ENCODE results near the gene DCBLD1.

GRCh38 chr6:117508450-117508971, 26.0 kb downstream of the DCBLD1 start:
- TF ChIP-seq NFYB (CRISPR knock-in tag; conservative IDR thresholded peaks at IDR 0.05; ENCODE audit: low read depth): no peak
- TF ChIP-seq CTCF (IDR thresholded peaks at IDR 0.05): no peak
- TF ChIP-seq RELA (CRISPR knock-in tag; IDR thresholded peaks at IDR 0.05; ENCODE audit: borderline replicate concordance): no peak
- TF ChIP-seq ATF1 (CRISPR knock-in tag; IDR thresholded peaks at IDR 0.05): no peak
- TF ChIP-seq, protein P1, sequence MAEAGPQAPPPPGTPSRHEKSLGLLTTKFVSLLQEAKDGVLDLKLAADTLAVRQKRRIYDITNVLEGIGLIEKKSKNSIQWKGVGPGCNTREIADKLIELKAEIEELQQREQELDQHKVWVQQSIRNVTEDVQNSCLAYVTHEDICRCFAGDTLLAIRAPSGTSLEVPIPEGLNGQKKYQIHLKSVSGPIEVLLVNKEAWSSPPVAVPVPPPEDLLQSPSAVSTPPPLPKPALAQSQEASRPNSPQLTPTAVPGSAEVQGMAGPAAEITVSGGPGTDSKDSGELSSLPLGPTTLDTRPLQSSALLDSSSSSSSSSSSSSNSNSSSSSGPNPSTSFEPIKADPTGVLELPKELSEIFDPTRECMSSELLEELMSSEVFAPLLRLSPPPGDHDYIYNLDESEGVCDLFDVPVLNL (CRISPR knock-in tag; IDR thresholded peaks at IDR 0.05; ENCODE audit: borderline replicate concordance, low read depth): no peak
- TF ChIP-seq, protein P2, sequence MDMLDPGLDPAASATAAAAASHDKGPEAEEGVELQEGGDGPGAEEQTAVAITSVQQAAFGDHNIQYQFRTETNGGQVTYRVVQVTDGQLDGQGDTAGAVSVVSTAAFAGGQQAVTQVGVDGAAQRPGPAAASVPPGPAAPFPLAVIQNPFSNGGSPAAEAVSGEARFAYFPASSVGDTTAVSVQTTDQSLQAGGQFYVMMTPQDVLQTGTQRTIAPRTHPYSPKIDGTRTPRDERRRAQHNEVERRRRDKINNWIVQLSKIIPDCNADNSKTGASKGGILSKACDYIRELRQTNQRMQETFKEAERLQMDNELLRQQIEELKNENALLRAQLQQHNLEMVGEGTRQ (CRISPR knock-in tag; IDR thresholded peaks at IDR 0.05): no peak
